NCI-H2227 (cell line): ENCODE measurements around the gene FPR1.

Source experiments
- DNase-seq: peaks from one replicate; lab custom pipeline; 2025; ENCODE audit not compliant: unreplicated experiment; lab: John Stamatoyannopoulos, UW

The FPR1 gene

DNA sequence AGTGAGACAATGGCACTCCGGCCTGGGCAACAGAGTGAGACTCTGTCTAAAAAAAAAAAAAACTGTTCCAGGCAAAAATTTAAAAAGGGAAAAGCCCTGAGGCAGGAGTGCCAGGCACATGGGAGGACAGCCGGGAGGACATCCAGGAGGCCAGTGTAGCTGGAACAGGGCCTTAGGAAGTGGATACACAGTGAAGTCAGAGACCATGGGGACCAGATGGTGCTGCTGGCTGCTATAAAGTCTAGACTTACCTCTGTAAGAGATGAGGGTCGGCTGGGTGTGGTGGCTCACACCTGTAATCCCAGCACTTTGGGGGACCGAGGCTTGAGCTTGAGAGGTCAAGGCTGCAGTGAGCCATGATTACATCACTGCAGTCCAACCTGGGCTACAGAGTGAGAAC, 42.9 kb downstream of the FPR1 start:
- DNase-seq: no peak

DNA sequence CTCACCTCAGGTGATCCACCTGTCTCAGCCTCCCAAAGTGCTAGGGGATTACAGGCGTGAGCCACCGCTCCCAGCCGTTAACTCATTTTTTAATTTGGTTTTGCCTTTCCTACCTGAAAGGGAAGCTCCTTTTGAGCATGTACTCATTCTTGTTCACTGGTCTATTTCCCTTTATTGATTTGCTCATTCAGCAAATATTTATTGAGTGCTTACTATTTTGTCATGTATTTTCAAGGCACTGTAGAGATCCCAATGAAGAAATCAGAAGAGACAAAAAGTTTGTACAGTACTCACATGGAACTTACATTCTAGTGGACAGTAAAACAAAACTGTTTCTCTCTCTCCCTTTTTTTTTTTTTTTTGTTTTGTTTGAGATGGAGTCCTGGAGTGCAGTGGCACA, 44.8 kb downstream of the FPR1 start:
- no peak for DNase-seq

DNA sequence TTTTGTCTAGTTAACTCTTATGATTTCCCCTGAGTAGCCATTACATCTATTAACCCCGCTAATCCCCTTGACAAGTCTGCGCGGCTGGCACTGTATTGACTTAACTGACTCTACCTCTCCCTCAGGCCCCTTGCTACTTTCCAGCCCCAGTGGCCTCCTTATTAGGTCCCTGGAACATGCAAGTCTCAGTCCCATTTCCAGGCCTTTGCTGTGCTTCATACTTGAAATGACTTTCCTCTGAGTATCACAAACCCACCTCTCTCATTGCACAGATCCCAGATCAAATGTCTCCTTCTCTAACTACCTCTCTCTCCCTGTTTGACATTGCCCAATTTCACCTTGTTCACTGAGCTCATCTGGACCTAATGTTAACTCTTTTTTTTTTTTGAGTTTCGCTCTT, 45.4 kb downstream of the FPR1 start:
- no peak for DNase-seq

- DNase-seq: no peak
Observed at GRCh38 chr19:51704626-51705025, 47.1 kb downstream of the FPR1 start.

- peak; percentile 92 for DNase-seq
Observed at GRCh38 chr19:51703575-51704515, 47.8 kb downstream of the FPR1 start.

GRCh38 chr19:51702825-51703574, 48.7 kb downstream of the FPR1 start:
- no peak for DNase-seq

DNA sequence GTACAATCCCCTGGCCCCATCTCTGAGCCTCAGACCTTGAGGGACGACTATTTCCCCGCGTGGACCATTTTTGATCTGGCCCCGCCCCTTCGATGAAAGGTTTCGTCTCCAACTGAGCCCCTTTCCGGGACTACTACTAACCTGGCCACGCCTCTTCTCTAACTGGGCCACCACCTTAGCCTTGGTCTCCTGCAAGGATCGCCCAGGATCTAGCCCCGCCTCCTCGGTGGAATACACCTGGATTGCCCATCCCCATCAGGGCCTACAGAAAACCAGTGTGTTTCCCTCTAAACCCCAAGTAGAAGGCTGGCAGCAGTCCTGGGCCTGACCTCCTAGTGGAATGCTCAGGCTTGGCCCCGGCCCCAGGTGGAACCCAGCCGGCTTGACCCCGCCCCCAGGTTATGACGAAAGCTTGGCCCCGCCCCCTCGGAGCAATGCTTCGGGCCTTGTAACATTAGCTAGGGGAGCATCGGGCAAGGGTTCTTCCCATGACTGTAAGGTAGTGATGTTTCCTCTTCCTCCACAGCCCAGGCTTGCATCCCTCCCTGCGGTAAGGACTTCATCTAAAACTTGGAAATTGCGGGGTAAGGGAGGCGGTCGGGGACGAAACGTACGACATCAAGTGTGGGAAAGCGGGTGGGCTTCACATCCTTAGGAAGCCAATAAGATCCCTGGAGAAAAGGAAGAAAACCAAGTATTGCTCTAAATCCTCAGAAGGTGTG, 49.4 kb downstream of the FPR1 start:
- no peak for DNase-seq

DNA sequence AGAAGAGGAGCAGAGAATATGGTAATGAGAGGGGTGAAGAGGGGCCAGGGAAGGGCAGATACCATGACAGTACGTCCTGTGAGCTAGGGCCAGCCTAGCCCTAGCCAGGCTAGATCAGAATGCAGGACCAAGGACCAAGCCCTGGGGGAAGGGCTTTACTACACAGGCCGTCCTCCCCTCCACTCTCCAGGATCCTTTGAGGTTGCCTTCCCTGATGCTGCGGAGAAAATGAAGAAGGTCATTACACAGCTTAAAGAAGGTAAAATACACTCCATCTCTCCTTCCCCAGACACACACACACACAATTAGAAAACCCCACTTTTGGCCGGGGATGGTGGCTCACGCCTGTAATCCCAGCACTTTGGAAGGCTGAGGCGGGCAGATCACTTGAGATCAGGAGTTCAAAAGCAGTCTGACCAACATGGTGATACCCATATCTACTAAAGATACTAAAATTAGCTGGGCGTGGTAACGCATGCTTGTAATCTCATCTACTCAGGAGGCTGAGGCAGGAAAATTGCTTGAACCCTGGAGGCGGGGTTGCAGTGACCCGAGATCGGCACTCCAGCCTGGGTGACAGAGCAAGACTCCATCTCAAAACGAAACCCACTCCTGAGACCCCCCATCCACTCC, 50.1 kb downstream of the FPR1 start:
- no peak for DNase-seq

GRCh38 chr19:51699170-51699569, 52.5 kb downstream of the FPR1 start:
- no peak for DNase-seq

- DNase-seq: no peak
Observed at GRCh38 chr19:51698296-51698695, 53.4 kb downstream of the FPR1 start.

DNA sequence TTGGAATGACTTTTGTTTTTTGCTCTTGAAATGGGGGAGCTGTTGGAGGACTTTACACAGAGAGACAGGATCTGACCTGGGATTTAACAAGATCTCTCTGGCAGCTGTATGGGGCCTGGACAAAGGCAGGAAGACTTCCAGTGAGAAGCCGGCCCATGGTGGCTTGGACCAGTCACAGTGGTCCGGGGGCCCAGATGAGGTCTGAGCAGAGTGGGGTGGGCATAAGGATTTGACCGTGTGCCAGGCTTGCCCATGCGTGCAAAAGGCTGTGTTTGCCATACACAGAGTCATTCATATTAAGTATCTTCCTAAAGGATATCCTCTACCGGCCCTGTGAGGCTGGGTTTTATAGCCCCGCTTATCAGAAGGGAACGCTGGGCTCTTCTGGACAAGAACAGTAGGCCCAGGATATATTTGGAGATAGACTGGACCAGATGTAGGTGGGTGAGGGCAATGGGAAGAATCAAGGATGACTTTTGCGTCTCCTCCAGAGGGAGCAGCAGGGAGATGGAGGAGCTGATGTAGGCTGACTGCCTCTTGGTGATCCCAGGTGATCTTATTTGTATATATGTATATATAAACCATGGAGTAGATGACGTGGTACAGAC, 54.4 kb downstream of the FPR1 start:
- no peak for DNase-seq

DNA sequence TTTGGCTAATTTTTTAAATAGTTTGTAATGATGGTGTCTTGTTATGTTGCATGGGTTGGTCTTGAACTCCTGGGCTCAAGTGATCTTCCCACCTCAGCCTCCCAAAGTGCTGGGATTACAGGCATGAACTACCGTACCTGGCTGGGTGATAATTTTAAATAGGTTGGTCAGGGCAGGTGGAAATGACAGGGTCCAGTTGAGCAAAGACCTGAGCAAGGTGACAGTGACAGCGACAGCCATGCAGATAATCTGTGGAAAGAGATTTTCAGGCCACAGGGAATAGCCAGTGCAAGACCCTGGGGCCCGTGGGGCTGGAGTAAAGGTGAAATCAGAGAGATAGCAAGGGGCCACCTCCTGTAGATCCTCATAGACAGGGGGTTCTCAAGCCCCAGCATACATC, 55.1 kb downstream of the FPR1 start:
- DNase-seq: no peak
